ENCODE measurements around the gene INTS2.
"Not testable (repeated sequence)": the region's sequence is repeated elsewhere in the genome, so short reads cannot be mapped to it uniquely, and the experiment has no call there.

Gene INTS2

GRCh38 chr17:61832463-61832862 is 95.3 kb downstream of the INTS2 start:
- Mint-ChIP-seq H3K9me3 (no peaks in the 10 kb centered on the region), H3K27me3 (ENCODE audit: low read depth) (no peaks in the 10 kb centered on the region), H3K36me3 (ENCODE audit: low read depth) (peaks cover 25% of the 10 kb centered on the region), H3K27ac (no peak overlapping the region), H3K4me3 (no peak overlapping the region), H3K4me1 (ENCODE audit: low read depth) (no peaks in the 10 kb centered on the region)
- no peak for DNase-seq (ENCODE audit: low spot score)

- Mint-ChIP-seq H3K9me3 (peaks cover 1% of the 10 kb centered on the region), H3K4me3 (no peak overlapping the region), H3K27ac (no peak overlapping the region), H3K4me1 (ENCODE audit: low read depth) (no peaks in the 10 kb centered on the region), H3K36me3 (ENCODE audit: low read depth) (peaks cover 34% of the 10 kb centered on the region), H3K27me3 (ENCODE audit: low read depth) (no peaks in the 10 kb centered on the region)
- no peak for DNase-seq (ENCODE audit: low spot score)
These were observed 96.7 kb downstream of the INTS2 start for GRCh38 chr17:61831099-61831498.

- Mint-ChIP-seq H3K9me3 (peaks cover 4% of the 10 kb centered on the region), H3K4me1 (ENCODE audit: low read depth) (no peaks in the 10 kb centered on the region), H3K27me3 (ENCODE audit: low read depth) (no peaks in the 10 kb centered on the region), H3K36me3 (ENCODE audit: low read depth) (peaks cover 46% of the 10 kb centered on the region), H3K4me3 (no peak overlapping the region), H3K27ac (no peak overlapping the region)
- no peak for DNase-seq (ENCODE audit: low spot score)
These were observed 99.1 kb downstream of the INTS2 start for GRCh38 chr17:61828694-61829093.

GRCh38 chr17:61827649-61828395 is 100.0 kb downstream of the INTS2 start:
- Mint-ChIP-seq H3K27ac (no peak overlapping the region), H3K36me3 (ENCODE audit: low read depth) (peaks cover 49% of the 10 kb centered on the region), H3K27me3 (ENCODE audit: low read depth) (no peaks in the 10 kb centered on the region), H3K9me3 (peaks cover 4% of the 10 kb centered on the region), H3K4me1 (ENCODE audit: low read depth) (peaks cover 2% of the 10 kb centered on the region), H3K4me3 (no peak overlapping the region)
- no peak for DNase-seq (ENCODE audit: low spot score)

GRCh38 chr17:61826866-61827265 is 100.9 kb downstream of the INTS2 start:
- peaks cover 57% of the 10 kb centered on the region for H3K36me3 Mint-ChIP-seq (ENCODE audit: low read depth)
- DNase-seq (ENCODE audit: low spot score); H3K4me1 Mint-ChIP-seq (ENCODE audit: low read depth); H3K27ac Mint-ChIP-seq; H3K9me3 Mint-ChIP-seq; H3K27me3 Mint-ChIP-seq (ENCODE audit: low read depth); H3K4me3 Mint-ChIP-seq: not testable (repeated sequence)

GRCh38 chr17:61826198-61826597 is 101.6 kb downstream of the INTS2 start:
- H3K27me3 Mint-ChIP-seq (ENCODE audit: low read depth): not testable (repeated sequence)
- peaks cover 61% of the 10 kb centered on the region for H3K36me3 Mint-ChIP-seq (ENCODE audit: low read depth)

GRCh38 chr17:61825448-61826137 is 102.2 kb downstream of the INTS2 start:
- no peak for DNase-seq (ENCODE audit: low spot score)
- H3K4me1 Mint-ChIP-seq (ENCODE audit: low read depth): peaks cover 4% of the 10 kb centered on the region
- no peaks in the 10 kb centered on the region for H3K27me3 Mint-ChIP-seq (ENCODE audit: low read depth)
- peaks cover 67% of the 10 kb centered on the region for H3K36me3 Mint-ChIP-seq (ENCODE audit: low read depth)
- H3K4me3 Mint-ChIP-seq: no peak overlapping the region
- H3K9me3 Mint-ChIP-seq: peaks cover 8% of the 10 kb centered on the region
- H3K27ac Mint-ChIP-seq: no peak overlapping the region

More at GRCh38 chr17:61826198-61826597, 101.6 kb downstream of the INTS2 start:
- not testable (repeated sequence) for H3K4me1 Mint-ChIP-seq (ENCODE audit: low read depth); DNase-seq (ENCODE audit: low spot score); H3K9me3 Mint-ChIP-seq; H3K4me3 Mint-ChIP-seq; H3K27ac Mint-ChIP-seq

GRCh38 chr17:61822326-61823285 is 105.2 kb downstream of the INTS2 start:
- Mint-ChIP-seq H3K9me3 (peaks cover 8% of the 10 kb centered on the region), H3K27ac (no peak overlapping the region), H3K4me3 (no peak overlapping the region), H3K4me1 (ENCODE audit: low read depth) (peaks cover 7% of the 10 kb centered on the region), H3K36me3 (ENCODE audit: low read depth) (peaks cover 66% of the 10 kb centered on the region), H3K27me3 (ENCODE audit: low read depth) (no peaks in the 10 kb centered on the region)
- no peak for DNase-seq (ENCODE audit: low spot score)

- peaks cover 7% of the 10 kb centered on the region for H3K4me1 Mint-ChIP-seq (ENCODE audit: low read depth)
- peaks cover 8% of the 10 kb centered on the region for H3K9me3 Mint-ChIP-seq
- no peaks in the 10 kb centered on the region for H3K27me3 Mint-ChIP-seq (ENCODE audit: low read depth)
- no peak overlapping the region for H3K4me3 Mint-ChIP-seq
- DNase-seq (ENCODE audit: low spot score): no peak
- H3K27ac Mint-ChIP-seq: no peak overlapping the region
- peaks cover 61% of the 10 kb centered on the region for H3K36me3 Mint-ChIP-seq (ENCODE audit: low read depth)
These were observed 106.1 kb downstream of the INTS2 start for GRCh38 chr17:61821655-61822054.

- H3K4me1 Mint-ChIP-seq (ENCODE audit: low read depth); H3K27me3 Mint-ChIP-seq (ENCODE audit: low read depth); DNase-seq (ENCODE audit: low spot score); H3K9me3 Mint-ChIP-seq; H3K27ac Mint-ChIP-seq; H3K4me3 Mint-ChIP-seq: not testable (repeated sequence)
- peaks cover 49% of the 10 kb centered on the region for H3K36me3 Mint-ChIP-seq (ENCODE audit: low read depth)
These were observed 108.5 kb downstream of the INTS2 start for GRCh38 chr17:61819265-61819664.

- H3K9me3 Mint-ChIP-seq: peaks cover 4% of the 10 kb centered on the region
- H3K27ac Mint-ChIP-seq: no peak overlapping the region
- H3K4me3 Mint-ChIP-seq: no peak overlapping the region
- no peak for DNase-seq (ENCODE audit: low spot score)
- peaks cover 49% of the 10 kb centered on the region for H3K36me3 Mint-ChIP-seq (ENCODE audit: low read depth)
- H3K27me3 Mint-ChIP-seq (ENCODE audit: low read depth): no peaks in the 10 kb centered on the region
- H3K4me1 Mint-ChIP-seq (ENCODE audit: low read depth): peaks cover 6% of the 10 kb centered on the region
These were observed 109.6 kb downstream of the INTS2 start for GRCh38 chr17:61818225-61818624.

GRCh38 chr17:61817452-61817851 is 110.3 kb downstream of the INTS2 start:
- no peak overlapping the region for H3K27ac Mint-ChIP-seq
- H3K4me1 Mint-ChIP-seq (ENCODE audit: low read depth): peaks cover 5% of the 10 kb centered on the region
- peaks cover 48% of the 10 kb centered on the region for H3K36me3 Mint-ChIP-seq (ENCODE audit: low read depth)
- H3K4me3 Mint-ChIP-seq: no peak overlapping the region
- H3K9me3 Mint-ChIP-seq: peaks cover 4% of the 10 kb centered on the region
- no peaks in the 10 kb centered on the region for H3K27me3 Mint-ChIP-seq (ENCODE audit: low read depth)
- DNase-seq (ENCODE audit: low spot score): no peak

- no peaks in the 10 kb centered on the region for H3K27me3 Mint-ChIP-seq (ENCODE audit: low read depth)
- H3K9me3 Mint-ChIP-seq: peaks cover under 1% of the 10 kb centered on the region
- no peak overlapping the region for H3K27ac Mint-ChIP-seq
- peaks cover 40% of the 10 kb centered on the region for H3K36me3 Mint-ChIP-seq (ENCODE audit: low read depth)
- no peak for DNase-seq (ENCODE audit: low spot score)
- peaks cover 4% of the 10 kb centered on the region for H3K4me1 Mint-ChIP-seq (ENCODE audit: low read depth)
- H3K4me3 Mint-ChIP-seq: no peak overlapping the region
These were observed 111.2 kb downstream of the INTS2 start for GRCh38 chr17:61816538-61816937.

Data from T-helper 2 cell treated with Interferon-gamma antibody and Interleukin-4, amounts not matched to agents 5 μg/mL and 100 μg/mL, for 36 hours (primary cell).